ENCODE measurements around the gene LRMDA.

- TF ChIP-seq, protein P1, sequence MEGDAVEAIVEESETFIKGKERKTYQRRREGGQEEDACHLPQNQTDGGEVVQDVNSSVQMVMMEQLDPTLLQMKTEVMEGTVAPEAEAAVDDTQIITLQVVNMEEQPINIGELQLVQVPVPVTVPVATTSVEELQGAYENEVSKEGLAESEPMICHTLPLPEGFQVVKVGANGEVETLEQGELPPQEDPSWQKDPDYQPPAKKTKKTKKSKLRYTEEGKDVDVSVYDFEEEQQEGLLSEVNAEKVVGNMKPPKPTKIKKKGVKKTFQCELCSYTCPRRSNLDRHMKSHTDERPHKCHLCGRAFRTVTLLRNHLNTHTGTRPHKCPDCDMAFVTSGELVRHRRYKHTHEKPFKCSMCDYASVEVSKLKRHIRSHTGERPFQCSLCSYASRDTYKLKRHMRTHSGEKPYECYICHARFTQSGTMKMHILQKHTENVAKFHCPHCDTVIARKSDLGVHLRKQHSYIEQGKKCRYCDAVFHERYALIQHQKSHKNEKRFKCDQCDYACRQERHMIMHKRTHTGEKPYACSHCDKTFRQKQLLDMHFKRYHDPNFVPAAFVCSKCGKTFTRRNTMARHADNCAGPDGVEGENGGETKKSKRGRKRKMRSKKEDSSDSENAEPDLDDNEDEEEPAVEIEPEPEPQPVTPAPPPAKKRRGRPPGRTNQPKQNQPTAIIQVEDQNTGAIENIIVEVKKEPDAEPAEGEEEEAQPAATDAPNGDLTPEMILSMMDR (conservative IDR thresholded peaks at IDR 0.05; ENCODE audit: low read length) = no peak
- TF ChIP-seq EZH2phosphoT487 (IDR thresholded peaks at IDR 0.05; ENCODE audit: borderline replicate concordance) = no peak
Measured at GRCh38 chr10:75679536-75679935, 248.1 kb downstream of the LRMDA start.

Measured in Loucy (cell line).